ENCODE measurements around the gene BABAM2. TPM values are rescaled to one million over a fixed set of nuclear protein-coding genes. Genes with fewer than 3 reads are reported as not detected.
"Not testable (repeated sequence)": the region's sequence is repeated elsewhere in the genome, so short reads cannot be mapped to it uniquely, and the experiment has no call there.

Gene BABAM2
- total and polyA plus RNA-seq, 2 experiments from 2014 or later: 31.8 to 83.3 TPM

DNA sequence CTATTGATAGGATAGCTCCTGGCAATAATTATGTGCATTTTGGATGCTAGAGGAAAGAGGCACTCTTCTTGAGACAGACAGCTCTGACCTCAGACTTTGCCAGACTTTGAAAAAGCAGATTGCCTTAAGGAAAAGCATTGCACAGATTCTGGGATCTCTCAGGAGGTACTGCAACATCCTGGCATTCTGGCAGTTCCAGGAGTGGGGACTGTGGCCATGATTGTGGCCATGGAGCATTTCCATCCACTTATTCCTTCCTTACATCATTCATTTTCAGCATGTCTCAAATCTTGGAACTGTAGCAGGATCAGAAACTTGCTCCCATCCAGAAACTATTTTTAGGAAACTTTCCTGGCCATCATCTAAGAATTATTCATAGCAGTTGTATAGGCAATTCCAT is 357.2 kb downstream of the BABAM2 start:
- peaks cover 2% of the 10 kb centered on the region for H3K36me3 ChIP-seq
- no peaks in the 10 kb centered on the region for H3K9me3 ChIP-seq (ENCODE audit: low read depth)
- no peak for DNase-seq (ENCODE audit: low read depth in 1 of 2, low spot score in 1 of 2)
- H3K4me1 ChIP-seq (ENCODE audit: low read depth): no peaks in the 10 kb centered on the region
- no peak for TF ChIP-seq CTCF (IDR thresholded peaks at IDR 0.05; ENCODE audit: low read depth, low read length)
- no peak overlapping the region for H3K27ac ChIP-seq
- no peak overlapping the region for H3K4me3 ChIP-seq
- H3K27me3 ChIP-seq: no peaks in the 10 kb centered on the region

DNA sequence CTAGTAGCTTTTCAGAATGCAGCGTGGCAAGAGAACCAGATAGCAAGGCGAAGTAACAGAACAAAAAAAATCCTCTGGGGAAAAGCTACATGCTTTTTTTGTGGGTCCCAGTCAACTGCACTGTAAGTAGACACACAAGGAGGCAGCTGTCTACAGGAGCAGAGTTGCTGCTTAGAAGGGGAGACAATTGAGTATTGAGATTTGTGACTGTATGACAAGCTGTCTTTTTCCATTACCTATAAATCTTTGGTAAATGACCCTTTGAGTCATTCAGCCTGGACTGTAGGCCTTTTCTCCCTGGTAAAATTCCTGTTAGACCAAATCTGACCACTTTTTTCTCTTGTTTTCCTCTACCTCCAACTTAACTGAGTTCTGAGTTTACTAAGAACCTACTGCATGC is 358.0 kb downstream of the BABAM2 start:
- no peaks in the 10 kb centered on the region for H3K9me3 ChIP-seq (ENCODE audit: low read depth)

DNA sequence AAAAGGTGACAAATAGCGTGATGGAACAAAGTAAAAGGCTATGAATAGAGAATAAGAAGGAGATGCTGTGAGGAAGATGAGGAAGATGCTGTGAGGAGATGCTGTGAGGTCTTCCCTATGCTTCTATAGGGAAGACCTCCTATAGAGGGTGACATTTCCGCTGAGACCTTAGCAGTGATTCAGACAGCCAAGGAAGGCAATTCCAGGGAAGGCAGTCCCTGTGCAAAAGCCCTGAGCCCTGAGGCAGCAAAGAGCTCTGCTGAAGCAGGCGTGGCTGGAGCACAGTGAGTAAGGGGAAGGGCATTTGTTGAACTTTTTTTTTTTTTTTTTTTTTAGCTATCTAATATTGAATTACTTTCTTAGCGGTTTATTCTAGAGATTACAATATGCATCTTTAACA is 359.5 kb downstream of the BABAM2 start:
- peak in 1 of 2 donors; percentile 31 for DNase-seq (ENCODE audit: low read depth in 1 of 2, low spot score in 1 of 2)

More for the DNA sequence above, 358.0 kb downstream of the BABAM2 start:
- DNase-seq (ENCODE audit: low read depth in 1 of 2, low spot score in 1 of 2): no peak
- no peak overlapping the region for H3K27ac ChIP-seq
- no peak for TF ChIP-seq CTCF (IDR thresholded peaks at IDR 0.05; ENCODE audit: low read depth, low read length)
- H3K36me3 ChIP-seq: peaks cover 2% of the 10 kb centered on the region
- H3K27me3 ChIP-seq: no peaks in the 10 kb centered on the region
- H3K4me1 ChIP-seq (ENCODE audit: low read depth): no peaks in the 10 kb centered on the region
- H3K4me3 ChIP-seq: no peak overlapping the region

DNA sequence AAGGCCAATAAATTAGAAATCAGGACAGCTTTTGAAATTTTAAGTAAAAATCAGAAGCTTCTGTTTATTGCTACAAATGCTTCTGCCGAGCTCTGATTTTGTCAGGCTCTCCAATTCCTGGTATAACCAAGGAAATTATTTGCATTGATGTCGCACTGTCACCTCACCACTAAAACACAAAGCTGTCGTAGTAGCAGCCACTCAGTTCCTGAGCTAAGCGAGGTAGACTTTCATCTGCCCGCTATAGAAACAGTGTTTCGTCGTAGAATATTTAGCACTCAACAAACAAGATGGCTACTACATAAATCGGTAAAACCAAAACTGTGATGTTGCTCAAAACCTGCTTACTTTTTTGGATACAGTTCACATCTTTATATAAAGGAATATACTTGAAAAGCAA is 360.8 kb downstream of the BABAM2 start:
- Histone ChIP-seq H3K36me3 (no peaks in the 10 kb centered on the region), H3K27me3 (no peaks in the 10 kb centered on the region), H3K4me1 (ENCODE audit: low read depth) (no peaks in the 10 kb centered on the region), H3K27ac (no peak overlapping the region), H3K4me3 (no peak overlapping the region), H3K9me3 (ENCODE audit: low read depth) (no peaks in the 10 kb centered on the region)
- DNase-seq (ENCODE audit: low read depth in 1 of 2, low spot score in 1 of 2): no peak
- TF ChIP-seq CTCF (IDR thresholded peaks at IDR 0.05; ENCODE audit: low read depth, low read length): no peak

More for the DNA sequence above, 359.5 kb downstream of the BABAM2 start:
- Histone ChIP-seq H3K4me3 (no peak overlapping the region), H3K27me3 (no peaks in the 10 kb centered on the region), H3K36me3 (no peaks in the 10 kb centered on the region), H3K4me1 (ENCODE audit: low read depth) (no peaks in the 10 kb centered on the region), H3K27ac (no peak overlapping the region), H3K9me3 (ENCODE audit: low read depth) (no peaks in the 10 kb centered on the region)
- TF ChIP-seq CTCF (IDR thresholded peaks at IDR 0.05; ENCODE audit: low read depth, low read length): no peak

DNA sequence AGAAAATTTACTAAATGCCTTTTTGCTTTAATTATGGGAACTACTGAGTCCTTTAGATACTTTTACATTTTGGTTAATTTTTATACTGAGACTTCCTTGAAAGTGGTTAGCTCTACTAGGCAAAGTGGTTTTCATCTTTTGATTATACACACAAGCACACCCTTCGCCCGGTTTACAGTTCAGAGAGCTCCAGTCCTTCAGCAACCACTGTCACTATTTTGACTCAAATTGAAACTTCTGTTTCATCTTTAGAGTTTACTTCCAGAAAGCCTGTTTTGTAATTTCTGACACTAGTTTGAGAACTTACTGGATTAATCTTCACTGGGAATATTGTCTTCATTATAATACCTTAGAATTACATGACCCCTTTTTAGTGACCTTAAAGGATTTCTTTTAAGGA is 361.8 kb downstream of the BABAM2 start:
- no peaks in the 10 kb centered on the region for H3K27me3 ChIP-seq
- no peaks in the 10 kb centered on the region for H3K9me3 ChIP-seq (ENCODE audit: low read depth)
- no peak overlapping the region for H3K27ac ChIP-seq
- TF ChIP-seq CTCF (IDR thresholded peaks at IDR 0.05; ENCODE audit: low read depth, low read length): no peak
- no peak overlapping the region for H3K4me3 ChIP-seq
- no peaks in the 10 kb centered on the region for H3K4me1 ChIP-seq (ENCODE audit: low read depth)
- no peak for DNase-seq (ENCODE audit: low read depth in 1 of 2, low spot score in 1 of 2)
- no peaks in the 10 kb centered on the region for H3K36me3 ChIP-seq

GRCh38 chr2:28253543-28253942 is 363.0 kb downstream of the BABAM2 start:
- no peaks in the 10 kb centered on the region for H3K27me3 ChIP-seq
- no peaks in the 10 kb centered on the region for H3K4me1 ChIP-seq (ENCODE audit: low read depth)
- TF ChIP-seq CTCF (IDR thresholded peaks at IDR 0.05; ENCODE audit: low read depth, low read length): no peak
- no peaks in the 10 kb centered on the region for H3K36me3 ChIP-seq
- H3K27ac ChIP-seq: no peak overlapping the region
- no peak overlapping the region for H3K4me3 ChIP-seq
- no peaks in the 10 kb centered on the region for H3K9me3 ChIP-seq (ENCODE audit: low read depth)
- no peak for DNase-seq (ENCODE audit: low read depth in 1 of 2, low spot score in 1 of 2)

GRCh38 chr2:28255231-28255630 is 364.7 kb downstream of the BABAM2 start:
- not testable (repeated sequence) for H3K36me3 ChIP-seq; H3K4me1 ChIP-seq (ENCODE audit: low read depth); DNase-seq (ENCODE audit: low read depth in 1 of 2, low spot score in 1 of 2); H3K4me3 ChIP-seq; H3K27me3 ChIP-seq; H3K9me3 ChIP-seq (ENCODE audit: low read depth); H3K27ac ChIP-seq
